MM.1S (cell line): ENCODE data around the gene PRM1.

Source experiments
- EZH2 ChIP-seq: fragments of 300-600 bp; sonication (generic); optimal IDR thresholded peaks from 2 replicates; pipeline ENCODE3; 2017; ENCODE audit warnings: low read depth, mild to moderate bottlenecking, antibody characterized with exemption, low read length, mixed read lengths
- TF ChIP-seq, protein P1 (sequence below): fragments of 300-600 bp; sonication (generic); IDR thresholded peaks from 2 replicates; pipeline ENCODE4 v1.5.1; 2016; ENCODE audit warnings: antibody characterized with exemption, low read length, mixed read lengths

DNA sequence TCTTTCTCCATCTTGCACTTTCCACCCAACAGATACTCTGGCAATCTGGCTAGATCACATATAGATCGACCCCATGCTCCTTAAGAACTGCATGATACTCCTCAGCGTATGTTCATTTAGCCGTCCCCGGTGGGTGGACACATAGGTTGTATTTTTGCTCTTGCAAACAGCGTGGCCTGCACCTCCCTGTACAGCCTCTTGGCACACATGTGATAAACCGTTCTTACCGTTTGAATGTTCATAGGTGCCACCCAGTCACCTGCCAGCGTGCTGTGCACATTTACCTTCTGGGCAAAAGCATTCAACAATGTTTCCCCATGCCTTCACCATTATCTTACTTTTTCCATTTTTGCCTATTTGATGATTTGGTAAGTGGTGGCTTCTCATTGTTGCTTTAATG is 18.2 kb downstream of the PRM1 start:
- TF ChIP-seq, protein P1, sequence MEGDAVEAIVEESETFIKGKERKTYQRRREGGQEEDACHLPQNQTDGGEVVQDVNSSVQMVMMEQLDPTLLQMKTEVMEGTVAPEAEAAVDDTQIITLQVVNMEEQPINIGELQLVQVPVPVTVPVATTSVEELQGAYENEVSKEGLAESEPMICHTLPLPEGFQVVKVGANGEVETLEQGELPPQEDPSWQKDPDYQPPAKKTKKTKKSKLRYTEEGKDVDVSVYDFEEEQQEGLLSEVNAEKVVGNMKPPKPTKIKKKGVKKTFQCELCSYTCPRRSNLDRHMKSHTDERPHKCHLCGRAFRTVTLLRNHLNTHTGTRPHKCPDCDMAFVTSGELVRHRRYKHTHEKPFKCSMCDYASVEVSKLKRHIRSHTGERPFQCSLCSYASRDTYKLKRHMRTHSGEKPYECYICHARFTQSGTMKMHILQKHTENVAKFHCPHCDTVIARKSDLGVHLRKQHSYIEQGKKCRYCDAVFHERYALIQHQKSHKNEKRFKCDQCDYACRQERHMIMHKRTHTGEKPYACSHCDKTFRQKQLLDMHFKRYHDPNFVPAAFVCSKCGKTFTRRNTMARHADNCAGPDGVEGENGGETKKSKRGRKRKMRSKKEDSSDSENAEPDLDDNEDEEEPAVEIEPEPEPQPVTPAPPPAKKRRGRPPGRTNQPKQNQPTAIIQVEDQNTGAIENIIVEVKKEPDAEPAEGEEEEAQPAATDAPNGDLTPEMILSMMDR = no peak
- no peak for TF ChIP-seq EZH2
